BJ (cell line): ENCODE results near the gene MEGF6. TPM values are rescaled to one million over a fixed set of nuclear protein-coding genes. Genes with fewer than 3 reads are reported as not detected.
A peak's percentile ranks its signal among the peaks of the same experiment; 100 is the strongest.

Experiments used
- CTCF ChIA-PET: fragments of 350-600 bp; formaldehyde crosslinking; extraction: SDS; loops from one replicate; lab custom pipeline; 2021; ENCODE audit warnings: antibody characterized with exemption, inconsistent platforms; lab: Yijun Ruan, JAX
- POLR2A ChIA-PET: fragments of 300-600 bp; sonication (Branson Sonifier 250); formaldehyde crosslinking; extraction: SDS; loops from one replicate; lab custom pipeline; 2021; ENCODE audit warnings: antibody characterized with exemption; lab: Charles Lee
- DNase-seq: peaks from one replicate; pipeline ENCODE4 v3.0.0-alpha.2; 2011; ENCODE audit warnings: low read depth
- H3K27me3 ChIP-seq: 2 replicates; pipeline ENCODE4 v1.6.0; 2011; ENCODE audit warnings: low read length; ENCODE audit not compliant: control insufficient read depth, insufficient read depth
- H3K36me3 ChIP-seq: 2 replicates; pipeline ENCODE4 v1.5.1; 2011; ENCODE audit warnings: low read length; ENCODE audit not compliant: control insufficient read depth, insufficient read depth
- H3K4me3 ChIP-seq: 2 replicates; pipeline ENCODE4 v1.5.1; 2011; ENCODE audit warnings: low read depth, mild to moderate bottlenecking, control low read depth, low read length
- CTCF ChIP-seq: IDR thresholded peaks from 2 replicates; pipeline ENCODE4 v1.5.1; 2011; ENCODE audit warnings: low read depth, mild to moderate bottlenecking, control low read depth, inconsistent platforms, low read length, moderate library complexity; ENCODE audit not compliant: insufficient read depth
- polyA plus RNA-seq: library from polyadenylated mRNA; depleted of rRNA; stranded (reverse); fragments of >200 nt; gene quantifications from 2 replicates; pipeline ENCODE4 v1.2.3, GENCODE V29; 2011

The MEGF6 gene
- polyA plus RNA-seq, 1 experiment: 77.4 TPM

GRCh38 chr1:3488432-3488831 lies 122.9 kb downstream of the MEGF6 start:
- no peak for DNase-seq
- TF ChIP-seq CTCF: no peak
- no peak overlapping the region for H3K4me3 ChIP-seq
- H3K36me3 ChIP-seq: peaks cover 24% of the 10 kb centered on the region
- POLR2A ChIA-PET: no interaction called here
- CTCF ChIA-PET: interaction anchor here (0.9 to 7.6 kb wide), 6 partner anchors 16 to 132 kb away, joined by 3 to 104 read pairs (median 6); no protein-coding TSS in a partner anchor
- no peaks in the 10 kb centered on the region for H3K27me3 ChIP-seq

- ChIA-PET CTCF (interaction anchor here (0.7 to 7.6 kb wide), 4 partner anchors 19 to 136 kb away, joined by 4 to 104 read pairs (median 10); no protein-coding TSS in a partner anchor), POLR2A (no interaction called here)
- Histone ChIP-seq H3K4me3 (no peak overlapping the region), H3K36me3 (peaks cover 13% of the 10 kb centered on the region), H3K27me3 (no peaks in the 10 kb centered on the region)
- DNase-seq: no peak
- TF ChIP-seq CTCF: no peak
Observed at GRCh38 chr1:3485016-3485415, 126.3 kb downstream of the MEGF6 start.

- POLR2A ChIA-PET: no interaction called here
- H3K4me3 ChIP-seq: no peak overlapping the region
- DNase-seq: no peak
- CTCF ChIA-PET: interaction anchor here (1.2 to 7.6 kb wide), 3 partner anchors 31 to 137 kb away, joined by 4 to 104 read pairs (median 16); no protein-coding TSS in a partner anchor
- H3K36me3 ChIP-seq: peaks cover 2% of the 10 kb centered on the region
- no peaks in the 10 kb centered on the region for H3K27me3 ChIP-seq
- peak; percentile 82 for TF ChIP-seq CTCF
Observed at GRCh38 chr1:3483801-3484444, 127.4 kb downstream of the MEGF6 start.

- Histone ChIP-seq H3K4me3 (no peak overlapping the region), H3K27me3 (no peaks in the 10 kb centered on the region), H3K36me3 (no peaks in the 10 kb centered on the region)
- POLR2A ChIA-PET: no interaction called here
- CTCF ChIA-PET: no interaction called here
- TF ChIP-seq CTCF: no peak
- DNase-seq: no peak
Observed at GRCh38 chr1:3483380-3483779, 127.9 kb downstream of the MEGF6 start.

- ChIA-PET CTCF (interaction anchor here (0.7 to 2.3 kb wide), 5 partner anchors 8 to 147 kb away, joined by 3 to 9 read pairs (median 3); no protein-coding TSS in a partner anchor), POLR2A (no interaction called here)
- H3K27me3 ChIP-seq: no peaks in the 10 kb centered on the region
- peak; percentile 36; the same call in 1 of the 2 replicates for TF ChIP-seq CTCF
- H3K36me3 ChIP-seq: no peaks in the 10 kb centered on the region
- no peak for DNase-seq
- no peak overlapping the region for H3K4me3 ChIP-seq
Observed at GRCh38 chr1:3482378-3482849, 128.9 kb downstream of the MEGF6 start.
